ENCODE data around the gene CLDN5.

The CLDN5 gene

DNA sequence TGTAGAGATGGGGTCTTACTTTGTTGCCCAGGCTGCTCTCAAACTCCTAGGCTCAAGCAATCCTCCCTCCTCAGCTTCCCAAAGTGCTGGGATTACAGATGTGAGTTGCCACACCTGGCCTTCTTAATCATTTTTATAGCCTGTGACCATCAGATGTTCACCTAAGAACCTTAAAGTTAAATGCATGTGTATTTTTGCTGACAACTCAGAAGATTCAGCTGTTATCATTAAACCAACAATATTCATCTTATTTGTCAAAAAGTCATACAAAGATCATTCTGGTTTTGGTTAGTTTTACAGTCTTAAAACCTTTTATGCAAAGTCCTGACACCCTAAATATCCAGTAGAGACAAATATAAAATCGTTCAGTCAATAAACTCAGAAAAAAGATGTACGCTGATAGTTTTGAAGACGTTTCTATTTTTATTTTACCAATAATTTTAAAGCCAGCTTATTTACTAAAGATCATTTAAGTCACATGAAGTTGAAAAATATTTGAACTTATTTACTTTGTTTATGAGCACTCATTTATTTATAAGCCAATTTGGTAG is 22.2 kb downstream of the CLDN5 start:
- no peak for DNase-seq

DNA sequence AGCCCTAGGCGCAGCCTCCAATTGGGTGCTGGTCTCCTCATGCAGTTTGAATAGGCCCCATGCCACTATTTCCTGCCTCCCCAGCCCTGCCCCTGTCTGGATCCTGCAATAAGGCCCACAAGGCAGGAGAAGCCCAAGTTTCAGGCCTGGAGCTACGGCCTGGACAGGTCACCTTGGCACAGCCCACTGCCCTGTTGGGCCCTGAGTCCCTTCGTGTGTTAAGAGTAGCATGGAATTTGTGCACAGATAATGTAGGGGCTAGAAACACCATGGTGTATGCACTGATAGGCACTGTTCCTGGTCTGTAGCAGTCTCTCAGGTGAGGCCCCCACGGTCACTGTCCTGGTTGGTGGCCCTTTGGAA is 24.3 kb downstream of the CLDN5 start:
- no peak for DNase-seq

DNA sequence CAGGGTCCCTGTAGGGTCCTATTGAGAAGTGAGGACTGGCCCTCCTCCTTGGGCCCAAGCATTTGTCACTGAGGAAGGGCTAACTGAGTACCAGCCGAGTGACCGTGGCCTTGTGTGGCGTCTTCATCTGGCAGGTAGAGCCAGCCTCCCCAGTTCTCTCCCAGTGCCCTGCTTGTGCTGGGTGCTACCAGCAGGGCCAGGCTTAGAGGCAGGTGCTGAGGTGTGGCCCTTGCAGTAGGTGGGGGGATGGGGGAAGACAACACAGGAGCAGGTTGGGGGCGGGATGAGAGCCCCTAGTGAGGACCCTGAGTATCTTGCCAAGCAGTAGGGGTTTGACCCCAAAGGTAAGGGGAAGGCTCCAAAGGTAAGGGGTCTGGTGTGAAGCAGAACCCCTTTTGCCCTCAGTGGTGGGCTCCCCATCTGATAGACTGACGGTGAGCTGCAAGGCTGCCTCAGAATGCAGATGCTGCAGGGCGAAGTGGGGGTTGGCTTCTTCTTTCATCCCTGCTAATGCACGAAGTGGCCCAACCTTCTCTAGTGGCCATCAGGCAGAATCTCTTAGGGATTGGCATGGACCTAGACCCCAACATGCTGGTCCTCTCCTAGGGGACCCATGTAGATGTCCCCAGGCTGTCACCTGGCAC is 24.9 kb downstream of the CLDN5 start:
- no peak for DNase-seq

DNA sequence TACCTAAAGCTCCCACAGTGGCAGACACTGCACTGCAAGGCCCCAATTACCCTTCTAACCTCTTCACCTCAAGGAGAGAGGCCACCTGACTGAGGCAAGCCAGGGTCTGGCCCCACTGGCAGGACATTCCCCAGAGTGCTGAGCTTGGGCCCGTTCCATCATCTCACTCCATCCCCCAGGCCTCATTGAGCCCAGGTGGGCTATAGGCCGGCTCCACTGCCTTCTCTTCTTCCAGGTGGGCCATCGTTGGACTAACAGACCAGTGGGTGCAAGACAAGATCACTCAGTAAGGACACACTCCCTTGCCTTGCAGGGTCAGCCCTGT is 25.4 kb downstream of the CLDN5 start:
- no peak for DNase-seq

DNA sequence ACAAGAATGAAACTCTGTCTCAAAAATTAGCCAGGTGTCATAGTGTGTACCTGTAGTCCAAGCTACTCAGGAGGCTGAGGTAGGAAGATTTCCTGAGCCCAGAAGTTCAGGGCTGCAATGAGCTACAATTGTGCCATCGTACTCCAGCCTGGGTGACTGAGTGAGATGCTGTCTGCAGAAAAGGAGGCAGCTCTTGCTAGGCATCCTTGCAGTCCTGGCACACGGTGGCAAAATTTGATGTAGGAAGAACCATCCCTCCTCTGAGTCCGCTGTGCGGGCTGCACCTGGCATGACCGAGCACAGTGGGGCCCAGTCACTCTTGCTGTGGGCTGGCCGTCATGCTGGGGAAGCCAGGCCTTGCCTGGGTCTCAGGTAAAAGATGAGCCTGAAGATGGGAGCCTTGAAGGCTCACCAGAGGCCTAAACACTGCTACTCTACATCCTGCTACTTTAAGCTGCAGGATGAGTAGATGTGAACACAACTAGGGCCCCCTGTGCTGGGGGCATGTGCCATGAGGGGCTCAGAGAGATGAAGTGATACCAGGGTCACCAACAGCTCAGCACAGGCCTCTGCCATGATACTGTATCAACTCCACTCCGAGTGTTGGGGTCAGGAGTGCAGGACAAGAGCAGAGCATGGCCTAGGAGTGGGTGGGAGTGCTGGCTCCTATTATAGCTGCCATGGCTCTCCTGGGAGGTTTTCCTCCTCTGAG is 25.9 kb downstream of the CLDN5 start:
- no peak for DNase-seq

DNA sequence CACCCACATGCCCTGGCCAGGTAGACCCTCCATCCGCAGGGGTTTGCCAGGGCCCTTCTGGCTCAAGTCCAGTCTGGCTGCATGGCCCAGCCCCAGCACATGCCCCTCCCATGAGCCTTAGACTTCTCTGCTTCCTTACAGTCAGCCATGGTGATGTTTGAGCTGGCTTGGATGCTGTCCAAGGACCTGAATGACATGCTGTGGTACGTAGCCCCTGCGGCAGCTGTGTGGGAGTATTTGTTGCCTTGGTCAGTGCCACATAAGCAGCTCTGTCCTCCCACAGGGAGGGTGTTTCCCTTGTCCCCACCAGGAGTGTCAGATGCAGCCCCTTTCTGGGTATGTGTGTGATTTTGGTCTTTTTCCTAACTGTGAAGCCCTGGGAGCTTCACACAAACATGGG is 27.0 kb downstream of the CLDN5 start:
- no peak for DNase-seq

DNA sequence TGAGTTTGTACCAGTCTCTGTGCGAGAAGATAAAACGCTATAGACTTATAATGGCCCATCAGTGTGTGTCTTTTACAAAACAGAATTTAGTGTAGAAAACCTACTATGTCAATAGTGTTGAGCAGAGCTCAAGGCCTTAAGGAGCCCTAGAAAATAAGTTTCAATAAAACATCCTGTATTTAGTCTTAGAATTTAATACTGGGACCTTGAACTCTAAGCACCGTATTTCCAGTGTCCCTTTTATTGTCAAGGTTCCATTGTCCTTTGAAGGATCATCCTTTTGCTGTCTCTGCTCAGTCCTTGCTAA is 27.9 kb downstream of the CLDN5 start:
- DNase-seq: no peak

DNA sequence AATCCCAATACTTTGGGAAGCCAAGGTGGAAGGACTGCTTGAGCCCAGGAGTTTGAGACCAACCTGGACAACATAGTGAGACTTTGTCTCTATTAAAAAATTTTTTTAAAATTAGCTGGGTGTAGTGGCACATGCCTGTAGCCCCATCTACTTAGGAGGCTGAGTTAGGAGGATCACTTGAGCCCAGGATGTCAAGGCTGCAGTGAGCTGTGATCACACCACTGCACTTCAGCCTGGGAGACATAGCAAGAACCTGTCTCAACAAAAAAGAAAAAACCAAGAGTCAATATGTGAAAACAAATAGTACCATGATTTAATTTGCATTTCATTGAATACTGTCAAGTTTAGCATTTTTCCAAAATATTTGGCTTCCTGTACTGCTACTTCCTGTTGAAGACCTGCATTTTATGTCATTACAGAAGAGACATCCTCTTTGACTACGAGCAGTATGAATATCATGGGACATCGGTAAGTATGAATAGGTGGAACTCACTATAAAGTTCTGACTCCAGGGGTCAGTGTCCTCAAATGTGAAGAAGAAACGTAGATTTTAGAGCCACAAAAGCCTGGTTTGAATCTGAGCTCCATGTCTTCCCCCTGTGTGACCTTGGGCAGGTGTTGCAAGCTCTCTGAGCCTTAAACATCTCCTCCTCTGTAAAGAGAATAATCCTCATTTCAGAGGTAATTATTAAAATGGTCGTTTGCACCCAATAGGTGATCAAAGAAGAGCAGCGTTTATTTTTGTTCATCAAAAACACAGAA is 28.5 kb downstream of the CLDN5 start:
- DNase-seq: no peak

DNA sequence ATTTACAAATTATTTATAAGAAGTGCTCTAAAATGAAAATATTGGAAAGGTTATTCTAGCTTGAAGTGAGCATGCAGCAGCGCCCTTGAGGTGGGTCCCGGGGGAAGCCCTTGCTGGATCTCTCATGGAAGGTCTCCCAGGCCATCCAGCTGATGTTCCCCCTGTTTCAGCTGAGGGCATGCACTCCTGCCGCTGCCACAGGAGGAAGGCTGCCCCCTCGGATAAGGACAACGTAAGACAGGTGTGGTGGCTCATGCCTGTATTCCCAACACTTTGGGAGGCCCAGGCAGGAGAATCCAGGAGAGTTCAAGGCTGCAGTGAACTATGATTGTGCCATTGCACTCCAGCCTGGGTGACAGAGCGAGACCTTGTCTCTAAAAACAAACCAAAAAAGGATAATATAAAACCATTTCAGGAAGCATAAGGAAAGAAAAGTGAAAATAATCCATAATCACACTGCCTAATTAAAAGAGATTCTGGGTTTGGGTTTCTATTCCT is 29.5 kb downstream of the CLDN5 start:
- no peak for DNase-seq

DNA sequence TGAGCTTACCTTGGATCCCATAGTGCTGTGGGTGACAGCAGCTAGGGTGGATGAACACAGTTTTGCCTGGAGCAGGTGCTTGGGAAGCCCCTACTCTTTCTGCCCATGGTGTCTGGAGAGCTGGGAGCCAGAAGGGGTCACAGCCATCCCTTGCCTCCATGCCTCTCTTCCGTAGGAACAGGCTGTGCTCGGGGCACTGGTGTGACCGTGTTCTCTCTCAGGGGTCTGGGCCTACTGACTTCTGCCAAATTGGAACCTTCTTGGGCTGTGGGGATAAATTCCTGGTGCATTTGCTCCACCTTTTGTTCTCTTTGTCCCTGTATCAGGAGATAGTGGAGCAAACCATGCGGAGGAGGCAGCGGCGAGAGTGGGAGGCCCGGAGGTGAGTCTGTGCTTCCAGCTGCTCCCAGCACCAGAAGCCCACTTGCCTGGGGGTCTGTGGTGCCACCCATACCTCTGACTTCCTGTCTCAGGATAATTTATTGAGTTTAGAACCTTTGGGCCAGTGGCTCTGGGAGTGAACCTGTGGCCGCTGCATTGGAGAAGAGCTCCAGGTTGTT is 30.1 kb downstream of the CLDN5 start:
- DNase-seq: no peak

DNA sequence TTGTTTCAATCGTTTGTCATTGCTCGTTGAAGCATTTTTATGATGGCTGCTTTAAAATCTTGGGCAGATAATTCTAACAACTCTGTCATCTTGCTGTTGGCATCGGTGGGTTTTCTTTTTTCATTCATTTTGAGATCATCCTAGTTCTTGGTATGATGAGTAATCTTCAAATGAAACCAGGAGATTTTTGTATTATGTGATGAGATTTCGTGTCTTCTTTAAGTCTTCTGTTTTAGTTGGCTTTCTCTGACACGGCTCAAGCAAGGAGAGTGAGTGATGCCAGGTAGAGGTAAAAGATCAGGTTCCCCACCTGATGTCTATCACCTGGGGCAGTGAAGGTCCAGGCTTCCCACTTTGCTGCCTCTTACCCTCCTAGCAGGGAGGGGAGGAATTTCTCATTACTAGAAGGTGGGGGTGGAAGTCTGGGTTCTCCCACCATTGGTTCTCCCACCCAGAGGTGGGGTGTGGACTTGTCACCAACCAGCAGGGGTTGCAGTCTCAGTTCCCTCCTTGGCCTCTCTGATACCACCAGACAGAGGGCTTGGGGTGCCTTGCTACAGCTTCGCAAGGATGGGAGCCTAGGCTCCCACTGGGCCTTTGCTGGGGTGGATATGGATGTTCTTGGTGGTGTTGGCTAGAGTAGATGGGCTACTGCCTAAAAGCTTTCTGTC is 31.6 kb downstream of the CLDN5 start:
- DNase-seq: no peak

DNA sequence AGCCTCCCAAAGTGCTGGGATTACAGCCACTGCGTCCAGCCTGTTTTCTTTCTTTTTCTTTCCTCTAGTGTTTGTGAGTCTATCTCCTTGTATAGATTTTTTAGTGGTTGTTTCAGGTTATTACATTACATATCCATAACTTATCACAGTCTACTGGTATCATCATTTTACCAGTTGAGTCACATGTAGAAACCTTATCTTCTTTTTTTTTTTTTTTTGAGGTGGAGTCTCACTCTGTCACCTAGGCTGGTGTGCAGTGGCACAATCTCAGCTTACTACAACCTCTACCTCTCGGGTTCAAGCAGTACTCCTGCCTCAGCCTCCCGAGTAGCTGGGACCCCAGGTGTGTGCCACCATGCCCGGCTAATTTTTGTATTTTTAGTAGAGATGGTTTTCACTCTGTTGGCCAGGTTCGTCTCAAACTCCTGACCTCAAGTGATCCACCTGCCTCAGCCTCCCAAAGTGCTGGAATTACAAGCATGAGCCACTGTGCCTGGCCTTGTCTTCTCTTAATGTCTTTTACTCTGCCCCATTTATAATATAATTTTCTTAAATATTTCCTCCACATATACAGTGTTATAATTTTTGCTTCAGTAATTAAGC is 33.5 kb downstream of the CLDN5 start:
- DNase-seq: no peak

DNA sequence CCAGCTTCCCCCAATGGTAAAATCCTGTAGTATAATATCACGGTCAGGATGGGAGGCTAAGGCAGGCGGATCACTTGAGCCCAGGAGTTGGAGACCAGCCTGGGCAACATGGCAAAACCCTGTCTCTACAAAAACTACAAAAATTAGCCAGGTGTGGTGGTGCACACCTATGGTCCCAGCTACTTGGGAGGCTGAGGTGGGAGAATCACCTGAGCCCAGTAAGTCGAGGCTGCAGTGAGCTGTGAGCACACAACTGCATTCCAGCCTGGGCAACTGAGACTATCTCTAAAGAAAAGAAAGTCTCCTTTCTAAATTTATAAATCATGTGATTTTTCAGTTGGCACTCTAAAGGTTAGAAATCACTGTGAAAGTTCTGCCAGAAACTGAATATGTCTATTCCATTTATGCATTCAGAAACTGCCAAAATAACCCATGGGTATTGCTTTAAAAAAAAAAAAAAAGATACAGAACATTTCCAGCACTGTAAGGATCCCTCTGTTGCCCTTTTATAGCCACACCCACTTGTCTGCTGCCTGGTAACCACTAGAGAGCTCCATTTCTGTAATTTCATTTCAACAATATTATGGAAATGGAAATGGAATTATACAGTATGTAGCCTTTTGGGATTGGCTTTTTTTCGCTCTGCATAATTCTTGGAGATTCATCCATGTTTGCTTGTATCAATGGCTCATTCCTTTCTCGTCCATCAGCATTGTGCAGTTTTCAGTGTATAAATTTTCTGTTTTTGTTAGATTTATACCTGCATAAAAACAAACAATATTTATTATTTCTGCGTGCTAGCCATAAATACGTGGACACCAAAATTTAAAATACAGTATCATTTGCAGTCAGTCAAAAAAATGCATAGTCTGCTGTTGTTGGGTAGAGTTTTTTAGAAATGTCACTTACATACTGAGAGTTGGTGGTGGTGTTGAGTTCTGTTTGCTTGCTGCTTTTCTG is 35.0 kb downstream of the CLDN5 start:
- DNase-seq: no peak

DNA sequence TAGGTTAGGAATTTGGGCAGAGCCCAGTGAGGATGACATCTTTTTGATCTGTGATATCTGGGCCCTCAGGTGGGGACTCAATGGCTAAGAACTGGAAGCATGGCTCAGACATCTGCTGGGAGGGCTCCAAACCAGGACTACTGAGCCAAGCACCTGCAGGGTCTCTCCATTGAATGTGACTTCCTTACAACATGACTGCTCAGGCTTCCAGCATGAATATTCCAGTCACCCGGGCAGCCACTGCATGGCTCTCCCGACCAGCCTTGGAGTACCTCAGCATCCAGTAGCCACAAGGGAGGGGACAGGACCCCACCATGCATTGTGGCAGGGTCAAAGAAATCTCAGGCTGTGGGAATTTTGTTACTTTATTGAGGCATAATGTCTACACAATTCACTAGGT is 35.9 kb downstream of the CLDN5 start:
- no peak for DNase-seq

DNA sequence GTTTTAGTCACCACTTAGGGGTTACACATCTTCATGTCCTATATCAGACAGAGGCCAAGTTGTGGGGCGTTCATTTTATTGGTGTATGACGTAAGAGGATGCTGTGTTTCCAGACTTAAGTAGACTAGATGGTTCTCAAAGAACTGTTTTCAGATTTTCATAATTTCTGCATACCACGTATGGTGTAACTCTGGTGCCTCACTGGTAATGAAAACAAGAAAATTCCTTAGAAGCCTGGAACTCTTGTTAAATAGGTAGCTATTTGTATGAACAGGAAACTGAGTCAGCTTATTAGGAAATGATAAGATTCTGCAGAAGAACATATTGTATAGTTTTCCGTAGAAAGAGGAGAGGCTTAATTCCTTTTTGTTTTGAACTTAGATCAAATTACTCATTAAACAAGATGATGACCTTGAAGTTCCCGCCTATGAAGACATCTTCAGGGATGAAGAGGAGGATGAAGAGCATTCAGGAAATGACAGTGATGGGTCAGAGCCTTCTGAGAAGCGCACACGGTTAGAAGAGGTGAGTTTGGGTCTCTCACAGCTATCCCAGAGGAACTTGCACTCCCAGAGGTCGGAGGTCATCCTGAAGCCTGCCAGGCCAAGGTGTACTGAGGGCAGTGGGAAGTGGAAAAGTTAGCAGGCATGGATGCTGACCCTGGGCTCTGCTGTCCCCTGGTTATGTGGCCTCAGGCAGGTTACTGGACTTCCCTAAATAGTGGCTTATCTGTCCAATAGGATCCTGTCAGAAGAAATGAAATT is 40.5 kb downstream of the CLDN5 start:
- no peak for DNase-seq

DNA sequence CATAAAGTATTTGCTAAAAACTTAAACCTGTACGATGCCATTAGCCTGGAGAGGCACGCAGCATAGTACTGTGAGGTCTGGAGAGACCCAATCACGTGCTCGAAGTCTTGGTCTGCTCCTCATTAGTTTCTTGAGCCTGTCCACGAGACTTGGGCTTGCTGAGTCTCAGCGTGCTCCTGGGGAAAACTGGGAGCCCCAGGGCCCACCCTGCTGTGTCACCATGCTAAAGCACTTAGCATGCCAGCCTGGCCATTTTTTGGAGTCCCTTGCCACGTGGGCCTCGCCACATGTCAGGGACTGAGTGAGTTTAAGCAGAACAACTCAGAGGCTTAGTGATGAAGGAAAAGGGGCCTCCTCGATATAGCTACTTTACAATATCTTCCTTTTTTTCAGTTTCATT is 41.9 kb downstream of the CLDN5 start:
- DNase-seq: no peak

DNA sequence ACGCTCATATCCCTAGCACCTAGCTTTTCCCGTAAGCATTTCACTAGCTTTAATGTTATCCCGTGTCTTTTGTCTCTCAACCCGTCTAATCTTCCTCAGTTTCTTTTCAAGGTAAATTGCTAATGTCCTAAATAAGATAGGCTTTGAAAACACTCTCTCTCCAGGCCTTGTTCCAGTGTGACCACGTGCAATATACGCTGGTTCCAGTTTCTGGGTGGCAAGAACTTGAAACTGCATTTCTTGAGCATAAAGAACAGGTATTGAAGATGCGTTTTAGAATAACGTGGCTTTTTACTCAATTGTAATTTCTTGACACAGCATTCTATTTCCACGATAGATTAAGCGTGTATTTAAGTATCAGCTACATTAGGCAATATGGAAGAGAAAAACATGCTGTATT is 43.4 kb downstream of the CLDN5 start:
- no peak for DNase-seq

DNA sequence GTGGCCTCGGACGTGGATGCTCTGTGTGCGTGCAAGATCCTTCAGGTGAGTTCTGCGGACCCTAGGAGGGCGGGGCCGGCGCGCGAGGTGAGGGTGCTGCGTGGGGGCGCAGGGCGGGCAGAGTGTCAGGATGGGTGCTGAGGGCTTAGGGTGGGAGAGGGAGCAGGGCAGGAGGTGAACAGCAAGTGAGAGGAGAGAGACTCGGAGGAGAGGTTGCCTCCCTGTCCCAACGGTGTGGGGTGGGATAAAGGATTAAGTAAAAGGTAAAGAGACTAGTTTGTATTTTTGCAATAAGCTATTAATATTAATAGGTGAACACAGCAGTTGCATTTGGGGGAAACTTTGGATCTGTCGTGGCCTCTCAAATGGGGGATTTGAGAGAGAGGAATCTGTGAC is 44.0 kb downstream of the CLDN5 start:
- no peak for DNase-seq

DNA sequence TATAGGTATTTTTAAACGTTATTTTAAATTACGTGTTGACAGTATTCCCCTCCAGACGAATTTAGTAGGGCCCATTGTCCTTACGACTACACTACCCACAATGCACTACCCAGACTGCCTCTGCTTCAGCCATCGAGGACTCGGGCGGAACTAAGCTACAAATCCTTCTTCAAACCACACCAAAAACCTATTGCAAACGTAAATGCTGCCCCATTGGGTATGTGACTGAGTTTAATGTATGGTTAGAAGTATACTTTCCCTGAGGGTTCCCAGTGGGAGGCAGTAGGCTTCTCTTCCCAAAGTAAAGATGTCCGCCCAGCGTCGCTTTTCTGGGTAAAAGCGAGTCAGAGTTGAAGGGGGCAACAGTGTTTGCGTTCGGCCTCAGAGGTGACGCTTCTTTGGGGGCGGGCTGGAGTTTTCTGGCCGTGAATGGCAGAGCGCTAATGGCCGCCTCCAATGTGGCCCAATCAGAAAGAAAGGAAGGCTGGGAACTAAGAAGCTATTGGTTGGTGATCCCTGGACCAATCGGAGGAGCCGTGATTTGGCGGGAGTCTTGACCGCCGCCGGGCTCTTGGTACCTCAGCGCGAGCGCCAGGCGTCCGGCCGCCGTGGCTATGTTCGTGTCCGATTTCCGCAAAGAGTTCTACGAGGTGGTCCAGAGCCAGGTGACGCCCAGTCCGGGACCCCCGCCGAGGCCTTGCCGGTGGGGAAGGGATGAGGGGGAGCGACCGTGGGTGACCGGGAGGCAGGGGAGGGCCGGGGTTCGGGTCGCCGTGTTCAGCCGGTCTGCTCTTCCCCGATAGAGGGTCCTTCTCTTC is 44.6 kb downstream of the CLDN5 start, which contains the start of gene CDC45:
Gene CDC45, plus strand, starts transcription at position 566 of the 818 bp plus-strand sequence. Its CDS starts 49 bp downstream, at position 615.
- peak; percentile 85 to 99 for DNase-seq

DNA sequence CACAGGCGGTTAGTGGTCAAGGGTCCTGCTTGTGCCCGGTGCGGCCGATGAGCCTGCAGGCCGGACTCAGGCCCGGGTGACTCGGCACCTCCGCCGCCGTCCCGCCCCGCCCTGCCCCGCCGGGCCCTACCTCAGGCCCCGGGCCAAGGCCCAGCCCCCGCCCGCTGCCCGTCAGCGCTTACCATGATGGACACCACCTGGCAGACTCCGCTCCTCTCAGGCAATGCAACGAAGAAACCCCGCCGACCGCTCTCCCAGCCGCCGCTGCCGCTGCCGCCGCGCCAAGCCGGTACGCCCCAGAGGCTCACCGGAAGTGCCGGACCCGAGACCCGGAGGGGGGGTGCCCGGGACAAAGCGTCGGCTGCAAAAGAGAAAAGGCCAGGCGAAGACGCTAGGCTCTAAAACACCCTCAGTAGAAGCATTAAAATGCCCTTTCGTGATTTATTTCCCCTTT is 45.3 kb downstream of the CLDN5 start, which contains the start of gene UFD1:
Gene UFD1, minus strand, starts transcription at position 293 of the 454 bp plus-strand sequence. Its CDS starts 108 bp downstream, at position 185.
- DNase-seq: peak in 1 of 2 donors; percentile 85

Data from bone marrow (tissue), 2 donors.